Parathyroid adenoma (tissue), 2 donors: ENCODE results near the gene NKAIN2.

Experiments
- H2AFZ ChIP-seq: fragments of 300-600 bp; sonication (generic); one replicate; pipeline ENCODE4 v1.7.0; 2017; ENCODE audit warnings: antibody characterized with exemption, mild to moderate bottlenecking
- H3K27ac ChIP-seq: fragments of 300-600 bp; sonication (generic); one replicate; pipeline ENCODE4 v1.7.0; 2017
- H3K27me3 ChIP-seq: fragments of 300-600 bp; sonication (generic); one replicate; pipeline ENCODE4 v1.7.0; 2017; ENCODE audit warnings: low read length; ENCODE audit not compliant: control insufficient read depth, insufficient read depth
- H3K36me3 ChIP-seq: fragments of 300-600 bp; sonication (generic); one replicate; pipeline ENCODE4 v1.7.0; 2017; ENCODE audit warnings: low read length; ENCODE audit not compliant: control insufficient read depth, insufficient read depth
- H3K4me1 ChIP-seq: fragments of 300-600 bp; sonication (generic); one replicate; pipeline ENCODE4 v1.7.0; 2017; ENCODE audit warnings: control low read depth
- H3K4me2 ChIP-seq: fragments of 300-600 bp; sonication (generic); one replicate; pipeline ENCODE4 v1.7.0; 2017; ENCODE audit warnings: low read length
- H3K4me3 ChIP-seq: fragments of 300-600 bp; sonication (generic); one replicate; pipeline ENCODE4 v1.7.0; 2017; ENCODE audit warnings: low read depth, low read length
- H3K79me2 ChIP-seq: fragments of 300-600 bp; sonication (generic); one replicate; pipeline ENCODE4 v1.7.0; 2017; ENCODE audit warnings: control low read depth
- H3K9ac ChIP-seq: fragments of 300-600 bp; sonication (generic); one replicate; pipeline ENCODE4 v1.7.0; 2017; ENCODE audit warnings: mild to moderate bottlenecking
- H3K9me3 ChIP-seq: fragments of 300-600 bp; sonication (generic); one replicate; pipeline ENCODE4 v1.7.0; 2017; ENCODE audit warnings: low read length; ENCODE audit not compliant: control insufficient read depth
- CTCF ChIP-seq: fragments of 300-600 bp; sonication (generic); IDR thresholded peaks from one replicate; pipeline ENCODE4 v1.7.0; 2017; ENCODE audit warnings: antibody characterized with exemption, mild to moderate bottlenecking
- donor health status: primary hyperparathyroidism.

NKAIN2 gene

GRCh38 chr6:124040655-124041054 lies 237.0 kb downstream of the NKAIN2 start:
- H3K27me3 ChIP-seq: no peaks in the 10 kb centered on the region
- no peak overlapping the region for H3K9ac ChIP-seq
- no peaks in the 10 kb centered on the region for H3K4me1 ChIP-seq
- no peak overlapping the region for H3K4me3 ChIP-seq
- no peaks in the 10 kb centered on the region for H3K36me3 ChIP-seq
- H3K4me2 ChIP-seq: no peak overlapping the region
- no peaks in the 10 kb centered on the region for H3K79me2 ChIP-seq
- TF ChIP-seq CTCF: no peak
- H3K9me3 ChIP-seq: no peaks in the 10 kb centered on the region
- H2AFZ ChIP-seq: no peak overlapping the region
- no peak overlapping the region for H3K27ac ChIP-seq

- no peak overlapping the region for H3K4me3 ChIP-seq
- H3K79me2 ChIP-seq: no peaks in the 10 kb centered on the region
- H3K9me3 ChIP-seq: no peaks in the 10 kb centered on the region
- no peaks in the 10 kb centered on the region for H3K36me3 ChIP-seq
- H3K27ac ChIP-seq: no peak overlapping the region
- no peaks in the 10 kb centered on the region for H3K27me3 ChIP-seq
- H2AFZ ChIP-seq: no peak overlapping the region
- no peak for TF ChIP-seq CTCF
- H3K4me1 ChIP-seq: no peaks in the 10 kb centered on the region
- no peak overlapping the region for H3K9ac ChIP-seq
- no peak overlapping the region for H3K4me2 ChIP-seq
Measured at GRCh38 chr6:124052120-124052519, 248.5 kb downstream of the NKAIN2 start.

GRCh38 chr6:124053315-124053714 lies 249.7 kb downstream of the NKAIN2 start:
- no peaks in the 10 kb centered on the region for H3K27me3 ChIP-seq
- H3K27ac ChIP-seq: no peak overlapping the region
- no peaks in the 10 kb centered on the region for H3K79me2 ChIP-seq
- no peaks in the 10 kb centered on the region for H3K4me1 ChIP-seq
- no peaks in the 10 kb centered on the region for H3K9me3 ChIP-seq
- no peak overlapping the region for H3K9ac ChIP-seq
- no peak for TF ChIP-seq CTCF
- H3K4me2 ChIP-seq: no peak overlapping the region
- no peak overlapping the region for H3K4me3 ChIP-seq
- H2AFZ ChIP-seq: no peak overlapping the region
- H3K36me3 ChIP-seq: no peaks in the 10 kb centered on the region

- H3K9me3 ChIP-seq: no peaks in the 10 kb centered on the region
- H3K79me2 ChIP-seq: no peaks in the 10 kb centered on the region
- H3K27ac ChIP-seq: no peak overlapping the region
- TF ChIP-seq CTCF: no peak
- no peak overlapping the region for H3K4me2 ChIP-seq
- H3K9ac ChIP-seq: no peak overlapping the region
- no peaks in the 10 kb centered on the region for H3K4me1 ChIP-seq
- no peak overlapping the region for H2AFZ ChIP-seq
- H3K36me3 ChIP-seq: no peaks in the 10 kb centered on the region
- no peak overlapping the region for H3K4me3 ChIP-seq
- no peaks in the 10 kb centered on the region for H3K27me3 ChIP-seq
Measured at GRCh38 chr6:124054034-124054433, 250.4 kb downstream of the NKAIN2 start.

- no peak overlapping the region for H3K4me2 ChIP-seq
- H3K9ac ChIP-seq: no peak overlapping the region
- no peak overlapping the region for H3K4me3 ChIP-seq
- no peaks in the 10 kb centered on the region for H3K27me3 ChIP-seq
- H3K79me2 ChIP-seq: no peaks in the 10 kb centered on the region
- TF ChIP-seq CTCF: no peak
- H3K27ac ChIP-seq: no peak overlapping the region
- H2AFZ ChIP-seq: no peak overlapping the region
- H3K36me3 ChIP-seq: no peaks in the 10 kb centered on the region
- no peaks in the 10 kb centered on the region for H3K4me1 ChIP-seq
- no peaks in the 10 kb centered on the region for H3K9me3 ChIP-seq
Measured at GRCh38 chr6:124055395-124055794, 251.7 kb downstream of the NKAIN2 start.
